KOPT-K1 (cell line): ENCODE data around the gene ECHS1.
A peak's percentile ranks its signal among the peaks of the same experiment; 100 is the strongest.

Experiments used
- H3K27ac ChIP-seq: fragments of 200-600 bp; sonication (generic); 2 replicates; pipeline ENCODE4 v1.5.1; 2016; ENCODE audit warnings: antibody characterized with exemption, mild to moderate bottlenecking, low read depth, low read length; ENCODE audit not compliant: poor library complexity, severe bottlenecking
- H3K36me3 ChIP-seq: fragments of 200-600 bp; sonication (generic); 2 replicates; pipeline ENCODE4 v1.5.1; 2017; ENCODE audit warnings: antibody characterized with exemption, mild to moderate bottlenecking, low read length, moderate library complexity; ENCODE audit not compliant: insufficient read depth
- H3K9me3 ChIP-seq: fragments of 200-600 bp; sonication (generic); 2 replicates; pipeline ENCODE4 v1.5.1; 2017; ENCODE audit warnings: antibody characterized with exemption, low read length, mild to moderate bottlenecking; ENCODE audit not compliant: insufficient read depth, poor library complexity, severe bottlenecking

ECHS1 gene

DNA sequence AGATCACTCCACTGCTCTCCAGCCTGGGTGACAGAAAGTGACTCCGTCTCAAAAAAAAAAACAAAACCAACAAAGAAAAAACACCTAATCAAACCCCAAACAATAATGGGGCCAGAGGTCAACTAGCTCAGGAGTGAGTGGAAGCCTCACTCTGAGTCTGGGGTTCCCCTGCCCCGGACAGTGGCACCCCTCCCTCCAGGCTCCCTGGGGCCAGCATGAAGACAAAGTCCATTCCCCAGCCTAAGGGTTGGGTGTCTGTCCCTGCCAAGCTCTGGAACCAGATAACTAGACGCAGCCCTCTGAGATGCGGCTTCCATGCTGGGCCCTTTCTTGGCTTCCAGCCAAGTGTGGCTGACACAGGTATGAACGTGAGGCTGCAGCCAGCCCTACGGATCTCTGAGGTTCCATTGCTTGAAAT is 13.6 kb downstream of the ECHS1 start:
- no peak overlapping the region for H3K27ac ChIP-seq
- H3K9me3 ChIP-seq, result no peaks in the 10 kb centered on the region
- H3K36me3 ChIP-seq, result peaks cover 22% of the 10 kb centered on the region; the same call in 1 of the 2 replicates

DNA sequence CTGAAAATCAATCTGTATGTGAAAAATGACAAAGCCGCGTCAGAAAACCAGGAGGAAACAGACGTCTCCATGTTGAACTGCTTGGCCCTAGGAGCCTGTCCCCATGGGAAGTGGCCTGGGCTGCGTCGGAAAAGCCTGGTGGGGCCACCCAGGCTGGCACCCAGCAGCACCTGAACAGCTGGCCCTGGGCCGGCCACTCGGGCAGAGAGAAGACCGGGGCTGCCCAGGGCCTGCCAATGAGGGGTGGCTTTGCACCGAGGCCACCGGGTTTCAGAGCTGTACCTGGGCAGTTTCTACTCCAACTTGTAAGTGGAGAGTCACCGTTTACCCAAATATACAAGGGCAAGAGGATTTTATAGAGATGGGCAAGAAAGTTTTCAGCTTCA is 14.2 kb downstream of the ECHS1 start:
- Histone ChIP-seq H3K27ac (no peak overlapping the region), H3K9me3 (no peaks in the 10 kb centered on the region), H3K36me3 (peaks cover 17% of the 10 kb centered on the region; the same call in 1 of the 2 replicates)

DNA sequence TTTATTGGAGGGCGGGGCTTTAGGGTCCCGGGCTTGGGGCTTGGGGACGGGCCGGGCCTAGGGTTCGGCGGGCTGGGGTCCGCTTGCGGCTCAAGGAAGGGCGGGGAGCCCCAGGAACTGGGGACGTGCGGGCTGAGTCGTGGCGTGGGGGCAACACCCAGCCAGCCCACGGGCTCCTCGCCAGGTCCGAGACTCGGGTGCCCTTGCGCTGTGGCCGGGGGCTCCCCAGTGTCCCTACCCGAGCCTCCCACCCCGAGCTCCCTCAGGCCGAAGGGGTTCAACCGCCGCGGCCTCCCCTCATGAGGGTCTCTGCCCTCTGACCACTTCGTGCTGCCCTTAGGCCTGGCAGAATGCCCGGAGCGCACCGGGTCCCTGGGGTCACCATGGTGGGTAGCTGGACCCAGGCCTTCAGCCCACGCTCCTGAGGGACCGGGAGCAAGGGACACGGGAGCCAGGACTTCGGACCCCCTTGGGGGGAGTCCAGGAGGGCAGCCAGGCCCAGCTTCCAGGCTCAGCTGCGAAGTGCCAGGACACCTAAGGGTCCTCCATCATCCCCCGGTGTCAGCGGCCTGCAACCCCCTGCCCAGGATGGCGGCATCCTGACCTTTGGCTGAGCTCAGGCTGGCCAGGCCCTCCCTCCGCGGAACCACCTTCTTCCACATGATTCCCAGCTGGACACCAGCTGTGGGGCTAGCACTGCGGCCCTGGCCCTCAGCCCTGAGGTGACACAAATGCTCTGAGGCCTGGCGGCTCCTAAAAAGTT is 14.8 kb downstream of the ECHS1 start:
- H3K36me3 ChIP-seq, result peaks cover 17% of the 10 kb centered on the region; the same call in 1 of the 2 replicates
- no peak overlapping the region for H3K27ac ChIP-seq
- H3K9me3 ChIP-seq, result no peaks in the 10 kb centered on the region

DNA sequence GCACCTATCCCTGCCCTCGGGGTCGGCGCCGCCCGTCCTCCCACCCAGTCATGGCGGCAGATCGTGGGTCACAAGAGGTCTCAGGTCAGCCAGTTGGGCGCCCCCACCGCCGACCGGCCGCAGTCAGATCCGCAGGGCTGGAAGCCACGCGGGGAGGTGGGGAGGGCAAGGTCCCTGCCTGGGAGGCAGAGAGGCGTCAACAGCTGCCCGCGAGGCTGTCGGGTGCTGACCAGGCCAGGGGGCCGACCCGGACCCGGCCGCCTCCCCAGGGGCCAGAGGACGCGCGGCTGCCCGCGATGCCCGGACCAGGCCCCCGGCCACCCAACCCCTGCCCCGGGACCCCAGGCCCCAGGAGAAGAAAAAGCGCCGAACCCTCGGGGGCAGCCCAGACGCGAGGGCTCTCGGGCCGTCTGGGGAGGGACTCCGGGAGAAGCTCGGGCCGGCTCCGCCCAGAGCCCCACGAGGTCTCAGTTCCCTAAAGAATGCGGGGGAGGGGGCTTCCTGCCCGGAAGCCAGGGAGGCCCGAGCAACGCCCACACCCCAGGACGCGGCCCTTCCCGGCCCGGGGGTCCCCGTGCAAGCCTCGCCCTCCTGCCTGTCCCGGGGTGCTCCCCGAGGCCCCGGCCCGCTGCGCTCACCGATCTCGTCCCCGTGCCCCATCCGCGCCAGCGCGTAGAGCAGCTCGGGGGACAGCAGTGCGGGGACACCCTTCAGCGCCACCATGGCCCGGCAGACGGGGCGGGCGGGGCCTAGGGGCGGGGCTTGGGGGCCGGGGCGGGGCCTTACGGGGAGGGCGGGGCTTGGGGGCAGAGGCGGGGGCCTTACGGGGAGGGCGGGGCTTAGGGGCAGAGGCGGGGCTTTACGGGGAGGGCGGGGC is 15.6 kb downstream of the ECHS1 start, which contains the start of gene FUOM:
TSS of gene FUOM (minus strand) at position 735 of the 877 bp plus-strand sequence. CDS start at position 723, 12 bp downstream.
- no peaks in the 10 kb centered on the region for H3K9me3 ChIP-seq
- H3K27ac ChIP-seq, result peak within 1 kb of the TSS; percentile 55
- peaks cover 10% of the 10 kb centered on the region; the same call in 1 of the 2 replicates for H3K36me3 ChIP-seq

DNA sequence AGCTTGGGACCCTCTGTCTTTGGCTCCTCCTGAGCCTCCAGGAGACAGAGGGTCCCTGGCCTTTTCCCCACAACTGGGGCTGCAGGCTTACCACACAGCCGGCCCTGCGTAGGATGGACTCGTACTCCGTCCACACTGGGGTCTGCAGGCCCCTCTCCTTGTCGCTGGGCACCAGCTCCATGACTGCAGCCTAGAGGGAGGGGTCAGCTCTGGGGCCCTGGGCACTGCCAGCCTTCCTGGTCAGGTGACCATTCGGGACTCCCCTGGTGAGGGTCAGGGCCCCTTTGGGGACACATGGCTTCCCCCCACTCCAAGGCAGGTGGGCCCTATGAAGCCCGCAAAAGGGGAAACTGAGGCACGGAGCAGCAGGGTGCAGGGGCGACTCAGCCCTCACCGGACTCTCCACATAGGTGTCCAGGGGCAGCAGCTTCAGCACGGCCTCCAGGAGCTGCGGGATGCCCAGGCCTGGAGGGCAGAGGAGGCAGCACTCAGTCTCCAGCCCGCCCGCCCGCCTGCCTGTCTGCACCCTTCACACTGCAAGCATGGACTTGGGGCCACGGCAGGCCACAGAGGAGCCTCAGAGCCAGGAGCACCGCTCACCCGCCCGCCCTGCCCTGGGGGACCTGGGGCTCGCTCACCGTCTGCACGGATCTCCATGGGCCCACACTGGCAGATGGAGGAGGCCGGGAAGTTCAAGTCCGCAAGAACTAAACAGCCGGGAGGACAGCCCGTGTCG is 16.4 kb downstream of the ECHS1 start:
- H3K36me3 ChIP-seq, result peaks cover 2% of the 10 kb centered on the region; the same call in 1 of the 2 replicates
- H3K27ac ChIP-seq, result no peak overlapping the region
- H3K9me3 ChIP-seq, result no peaks in the 10 kb centered on the region

DNA sequence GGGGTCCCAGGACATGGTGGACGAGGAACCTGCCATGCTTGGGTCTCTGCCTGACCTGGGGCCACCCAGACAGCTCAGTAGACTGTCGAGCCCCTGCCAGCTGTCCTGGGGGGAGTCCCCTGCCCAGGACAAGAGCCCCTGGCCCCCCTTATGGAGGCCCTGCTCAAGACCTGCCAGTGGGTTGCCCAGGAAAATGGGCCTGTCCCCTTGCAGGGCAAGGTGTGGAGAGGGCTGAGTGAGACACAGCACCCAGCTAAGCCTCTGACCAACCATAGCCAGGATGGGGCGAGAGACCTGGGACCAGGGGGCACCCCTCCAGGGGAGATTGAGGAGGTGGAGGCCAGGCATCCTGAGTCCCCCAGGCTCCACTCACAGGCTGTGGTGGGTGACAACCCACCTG is 17.2 kb downstream of the ECHS1 start:
- Histone ChIP-seq H3K9me3 (no peaks in the 10 kb centered on the region), H3K36me3 (no peaks in the 10 kb centered on the region), H3K27ac (no peak overlapping the region)

DNA sequence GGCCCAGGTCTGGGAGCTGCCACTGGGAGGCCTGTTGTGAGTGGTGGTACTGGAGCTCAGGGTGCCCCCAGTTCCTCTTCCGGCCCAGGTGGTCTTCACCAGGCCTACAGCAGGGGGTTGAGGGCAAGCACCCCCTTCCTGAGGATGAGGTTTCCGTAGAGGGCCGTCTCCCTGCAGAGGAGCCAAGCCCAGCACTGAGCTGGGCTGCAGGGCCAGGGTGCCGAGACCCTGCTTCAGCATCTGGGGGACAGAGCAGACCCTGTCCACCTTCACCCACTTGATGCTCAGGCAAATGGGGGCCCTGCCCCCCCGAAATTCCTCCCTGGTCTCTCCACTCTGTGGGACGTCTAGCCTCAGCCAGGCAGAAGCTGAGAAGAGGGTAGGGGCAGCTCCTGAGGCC is 17.9 kb downstream of the ECHS1 start:
- Histone ChIP-seq H3K9me3 (no peaks in the 10 kb centered on the region), H3K36me3 (no peaks in the 10 kb centered on the region), H3K27ac (no peak overlapping the region)

DNA sequence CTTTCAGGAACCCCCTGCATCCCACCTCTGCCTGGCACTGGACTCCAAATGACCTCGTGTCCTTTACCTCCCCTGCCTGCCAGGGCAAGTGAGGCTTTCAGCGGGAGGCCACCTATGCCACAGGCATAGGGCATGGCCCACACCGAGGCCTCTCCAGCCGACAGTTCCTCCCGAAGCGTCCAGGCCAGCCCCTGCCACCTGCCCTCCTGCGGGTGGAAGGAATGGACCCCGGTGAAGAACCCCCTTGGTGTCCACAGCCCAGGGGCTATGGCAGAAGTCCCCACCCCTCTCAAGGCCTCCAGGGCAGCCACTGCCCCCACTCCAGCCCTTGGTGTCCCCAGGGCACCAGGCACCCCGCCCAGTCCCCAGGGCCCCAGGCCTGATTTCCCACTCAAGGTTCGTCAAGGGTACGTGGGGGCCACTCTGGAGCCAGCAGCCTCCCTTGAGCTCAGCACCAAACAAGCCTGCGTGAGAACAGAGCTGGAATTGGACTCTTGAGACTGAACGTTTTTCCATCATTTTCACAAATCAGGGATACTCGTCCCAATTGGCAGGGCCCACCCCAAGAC is 18.4 kb downstream of the ECHS1 start:
- Histone ChIP-seq H3K9me3 (no peaks in the 10 kb centered on the region), H3K36me3 (no peaks in the 10 kb centered on the region), H3K27ac (no peak overlapping the region)

DNA sequence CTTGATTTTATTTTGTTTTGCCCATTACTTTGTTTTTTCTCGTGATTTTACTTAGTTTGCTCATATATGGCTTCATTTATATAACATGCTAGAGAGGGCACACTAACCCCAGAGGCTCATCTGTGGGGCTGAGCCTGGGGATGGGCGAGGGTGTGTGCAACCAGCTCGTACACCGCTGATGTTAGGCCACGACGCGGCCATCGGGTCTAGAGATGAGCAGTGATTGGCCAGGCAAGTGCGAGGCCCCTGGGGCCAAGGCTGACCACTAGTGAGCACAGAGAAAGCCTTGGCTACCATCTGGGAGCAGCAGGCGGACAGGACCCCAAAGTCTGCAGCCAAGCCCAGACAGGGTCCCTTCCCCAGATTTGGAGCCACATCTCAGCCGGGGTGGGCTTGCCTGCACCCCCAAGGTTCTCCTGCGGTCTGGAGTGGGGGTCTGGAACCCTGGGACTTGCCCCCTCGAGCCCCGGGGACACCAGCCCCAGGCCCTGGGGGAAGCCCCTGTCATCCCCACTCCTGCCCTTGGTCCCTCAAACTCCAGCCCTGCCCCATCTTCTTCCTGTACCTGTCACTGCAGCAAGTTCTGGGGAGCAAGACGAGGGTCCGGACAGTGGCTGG is 19.1 kb downstream of the ECHS1 start:
- Histone ChIP-seq H3K27ac (no peak overlapping the region), H3K36me3 (no peaks in the 10 kb centered on the region), H3K9me3 (no peaks in the 10 kb centered on the region)

DNA sequence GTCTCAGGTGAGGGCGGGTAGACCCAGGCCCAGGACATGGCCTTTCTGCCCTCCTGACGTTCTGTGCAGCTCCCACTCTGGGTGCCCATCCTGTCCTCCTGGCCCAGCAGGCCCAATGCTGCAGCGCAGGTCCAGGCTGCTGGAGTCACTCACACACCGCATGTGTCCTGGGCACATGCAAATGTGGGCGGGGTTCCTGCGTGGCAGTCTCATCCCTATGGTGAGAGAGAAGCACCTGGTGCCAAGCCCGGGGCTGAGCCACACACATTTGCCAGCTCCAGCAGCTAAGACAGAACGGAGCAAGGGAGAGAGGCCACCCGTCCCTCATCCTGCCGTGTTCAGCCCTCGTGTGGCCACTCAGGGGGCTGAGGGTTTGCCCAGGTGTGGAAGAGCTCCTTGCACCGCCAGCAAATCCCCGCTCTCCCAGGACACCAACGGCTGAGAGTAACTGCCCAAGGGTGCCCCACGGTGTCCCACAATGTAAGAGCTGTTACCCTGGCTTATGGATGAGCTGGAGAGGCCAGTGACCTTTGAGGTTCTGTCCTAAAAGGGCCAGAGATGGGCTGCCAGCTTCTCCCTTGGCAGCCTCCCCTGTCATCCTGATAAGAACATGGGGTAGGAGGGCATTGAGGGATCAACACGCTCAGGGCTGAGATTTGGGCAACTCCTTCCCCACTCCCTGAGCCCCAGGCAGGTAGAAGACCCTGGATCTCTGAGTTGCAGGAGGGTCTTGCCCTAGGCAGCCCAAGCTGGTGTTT is 19.8 kb downstream of the ECHS1 start:
- H3K9me3 ChIP-seq, result no peaks in the 10 kb centered on the region
- no peak overlapping the region for H3K27ac ChIP-seq
- no peaks in the 10 kb centered on the region for H3K36me3 ChIP-seq

DNA sequence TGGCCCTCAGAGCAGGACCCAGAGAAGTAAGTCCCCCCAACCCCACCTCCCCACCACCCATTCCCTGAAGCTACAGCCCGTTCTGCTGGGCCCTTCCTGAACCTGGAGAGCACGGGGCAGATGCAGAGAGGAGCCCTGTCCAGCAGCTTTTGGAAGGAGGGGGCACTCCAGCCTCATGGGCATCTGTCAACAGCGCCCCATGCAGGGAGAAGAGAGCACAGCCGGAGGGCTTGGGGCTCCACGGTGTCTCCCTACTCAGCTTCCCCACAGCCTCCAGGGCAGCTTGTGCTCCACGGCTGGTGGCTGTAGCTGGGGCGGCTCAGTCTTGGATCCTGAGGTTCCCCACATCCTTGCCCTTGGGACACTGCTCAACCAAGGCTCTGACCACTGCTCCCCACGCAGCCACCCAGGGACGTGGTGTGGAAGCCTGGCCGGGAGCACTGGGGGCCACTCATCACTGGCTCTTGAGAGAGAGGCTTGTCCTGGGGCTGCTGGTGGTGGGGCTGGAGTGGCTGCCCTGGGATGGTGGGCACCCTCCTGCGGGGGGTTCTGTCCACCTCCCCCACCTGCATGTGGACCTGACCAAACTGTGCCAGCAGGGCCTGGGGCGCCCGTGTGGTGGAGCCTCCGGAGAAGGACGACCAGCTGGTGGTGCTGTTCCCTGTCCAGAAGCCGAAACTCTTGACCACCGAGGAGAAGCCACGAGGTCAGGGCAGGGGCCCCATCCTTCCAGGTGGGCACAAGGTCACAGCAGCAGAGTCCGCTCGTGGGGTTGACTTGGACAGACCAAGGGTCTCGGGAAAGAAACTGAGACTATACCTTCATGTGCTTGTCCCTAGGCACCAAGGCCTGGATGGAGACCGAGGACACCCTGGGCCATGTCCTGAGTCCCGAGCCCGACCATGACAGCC is 21.5 kb downstream of the ECHS1 start:
- Histone ChIP-seq H3K36me3 (no peaks in the 10 kb centered on the region), H3K9me3 (no peaks in the 10 kb centered on the region), H3K27ac (no peak overlapping the region)

DNA sequence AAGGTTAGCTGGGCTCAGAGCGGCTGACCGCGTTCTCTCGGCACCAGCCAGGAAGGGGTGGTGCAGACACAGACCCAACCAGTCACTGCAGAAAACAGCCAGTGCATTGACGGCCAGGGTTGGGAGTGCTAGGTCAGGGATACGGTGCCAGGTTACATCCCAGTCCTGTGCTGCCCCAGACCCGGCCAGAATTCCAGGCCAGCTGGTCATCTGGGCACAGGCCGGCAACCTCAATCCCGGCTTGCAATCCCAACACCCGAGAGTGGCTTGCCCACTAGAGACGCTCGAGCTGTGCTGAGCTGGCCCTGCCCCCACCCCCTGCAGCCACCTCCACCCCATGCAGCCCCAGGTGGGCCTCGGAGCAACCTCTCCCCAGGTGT is 22.2 kb downstream of the ECHS1 start:
- H3K9me3 ChIP-seq, result no peaks in the 10 kb centered on the region
- H3K27ac ChIP-seq, result no peak overlapping the region
- no peaks in the 10 kb centered on the region for H3K36me3 ChIP-seq

DNA sequence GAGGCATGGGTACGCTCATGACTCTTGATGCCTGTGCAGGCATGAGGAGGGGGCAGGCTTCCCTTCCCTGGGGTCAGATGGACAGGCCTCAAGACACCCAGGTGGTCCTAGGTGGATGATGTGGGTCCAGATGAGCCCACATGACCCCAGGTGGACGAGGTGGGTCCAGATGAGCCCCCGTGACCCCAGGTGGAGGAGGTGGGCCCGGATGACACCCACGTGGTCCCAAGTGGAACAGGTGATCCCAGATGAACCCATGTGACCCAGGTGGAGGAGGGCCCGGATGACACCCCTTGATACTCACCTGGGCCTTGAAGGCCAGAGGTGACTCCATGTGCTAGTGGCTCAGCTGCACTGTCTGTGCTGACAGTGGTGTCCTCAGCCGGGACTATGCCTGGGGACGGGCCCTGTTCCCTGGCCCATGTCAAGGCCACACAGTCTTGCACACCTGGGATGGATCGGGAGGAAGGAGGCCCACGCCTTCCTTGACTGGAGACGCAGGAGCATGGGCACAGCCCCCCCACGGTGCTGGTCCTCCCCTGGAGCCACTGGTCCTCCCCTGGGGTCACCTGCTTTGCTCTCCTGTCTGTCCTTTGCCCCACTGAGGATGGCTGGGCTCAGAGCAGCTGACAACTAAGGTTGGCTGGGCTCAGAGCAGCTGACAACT is 22.7 kb downstream of the ECHS1 start:
- Histone ChIP-seq H3K36me3 (no peaks in the 10 kb centered on the region), H3K9me3 (no peaks in the 10 kb centered on the region), H3K27ac (no peak overlapping the region)
